Hippocampal formation (tissue), 2 donors: ENCODE data around the gene TNIK.
"Not testable (repeated sequence)": the region's sequence is repeated elsewhere in the genome, so short reads cannot be mapped to it uniquely, and the experiment has no call there.

Source experiments
- DNase-seq, 2 donors: peaks; one replicate each; lab custom pipeline; 2025; lab: John Stamatoyannopoulos, UW

The TNIK gene

DNA sequence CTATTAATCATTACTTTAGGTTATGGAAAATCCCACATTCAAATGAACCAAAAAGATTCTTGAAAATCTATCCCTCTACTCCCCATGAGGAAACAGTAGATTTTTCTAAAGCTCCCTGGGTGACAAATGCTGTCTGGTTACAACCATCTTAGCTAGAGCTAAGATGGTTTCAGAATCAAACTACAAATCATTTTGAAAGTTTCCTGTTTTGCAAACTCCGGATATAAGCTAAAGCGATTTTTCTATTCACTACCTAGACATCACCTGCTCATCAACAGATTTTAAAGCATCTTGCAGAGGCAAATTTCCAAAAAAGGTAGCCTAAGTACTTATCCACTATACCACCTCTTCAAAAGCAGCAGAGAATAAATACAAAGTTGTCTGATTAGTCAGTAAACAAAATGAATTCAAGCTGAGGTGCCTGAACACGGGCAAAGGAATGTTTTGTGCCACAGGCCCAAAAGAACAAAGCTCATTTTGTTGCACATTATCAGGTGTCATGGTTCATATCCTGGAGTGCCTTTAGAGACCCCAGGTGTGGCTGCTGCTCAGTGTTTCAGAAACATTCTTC, 204.9 kb downstream of the TNIK start:
- DNase-seq: no peak

DNA sequence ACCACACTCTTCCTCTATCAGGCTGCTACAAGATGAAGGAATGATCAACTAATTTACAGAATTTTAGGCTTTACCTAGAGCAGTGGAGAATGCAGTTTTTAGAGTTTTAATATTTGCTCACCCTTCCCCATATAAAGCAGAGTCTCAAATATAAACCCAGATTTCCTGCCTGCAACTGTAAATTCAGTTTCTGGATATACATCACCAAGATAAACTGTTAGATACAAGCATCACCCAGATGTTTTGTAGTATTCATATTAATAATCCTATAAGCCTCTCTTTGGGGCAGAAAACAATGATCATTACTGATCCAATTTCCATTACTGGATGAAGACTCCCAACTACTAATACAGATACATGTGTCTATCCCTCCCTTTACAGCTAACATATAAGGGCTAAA, 205.9 kb downstream of the TNIK start:
- DNase-seq: no peak

DNA sequence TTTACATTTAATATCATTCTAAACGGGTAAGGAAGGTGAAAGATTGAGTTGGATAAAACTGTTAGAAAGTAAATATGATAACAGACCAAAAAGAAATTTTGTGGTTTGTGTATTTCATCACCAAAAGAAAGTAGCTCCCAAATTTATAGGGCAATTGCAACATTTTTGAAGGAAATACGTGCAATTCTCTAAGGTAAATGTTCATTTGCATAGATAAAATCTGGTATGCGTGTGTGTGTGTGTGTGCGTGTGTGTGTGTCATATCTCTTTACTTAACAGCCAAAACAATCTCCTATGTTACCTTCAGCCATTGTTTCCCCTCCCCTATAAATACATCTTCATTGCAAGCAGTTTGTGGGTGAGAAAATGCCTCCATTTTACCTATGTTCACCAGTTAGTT, 208.4 kb downstream of the TNIK start:
- DNase-seq: no peak

GRCh38 chr3:171250444-171250843, 209.8 kb downstream of the TNIK start:
- DNase-seq: no peak

- DNase-seq: no peak
Observed at GRCh38 chr3:171249245-171249644, 211.0 kb downstream of the TNIK start.

- no peak for DNase-seq
Observed at GRCh38 chr3:171248426-171249111, 211.6 kb downstream of the TNIK start.

GRCh38 chr3:171245796-171246765, 214.1 kb downstream of the TNIK start:
- DNase-seq: no peak

DNA sequence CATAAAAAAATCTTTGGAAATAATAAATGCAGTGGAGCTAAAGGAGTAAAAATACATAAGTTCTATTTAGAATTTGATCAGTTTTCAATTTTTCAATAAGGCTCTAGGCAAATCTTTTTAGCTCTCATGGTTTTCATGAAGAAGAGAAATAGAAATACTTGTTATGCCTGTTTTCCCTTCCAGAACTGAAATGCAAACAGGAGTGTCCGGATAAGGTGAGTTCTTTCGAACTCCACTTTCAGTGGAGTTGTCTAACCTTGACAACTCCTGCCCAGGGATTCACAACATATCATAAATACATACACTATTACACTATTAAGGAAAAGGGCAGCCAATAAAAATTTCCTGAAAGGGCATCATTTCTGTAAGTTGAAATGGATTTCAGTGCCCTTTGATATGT, 217.3 kb downstream of the TNIK start:
- DNase-seq: no peak

DNA sequence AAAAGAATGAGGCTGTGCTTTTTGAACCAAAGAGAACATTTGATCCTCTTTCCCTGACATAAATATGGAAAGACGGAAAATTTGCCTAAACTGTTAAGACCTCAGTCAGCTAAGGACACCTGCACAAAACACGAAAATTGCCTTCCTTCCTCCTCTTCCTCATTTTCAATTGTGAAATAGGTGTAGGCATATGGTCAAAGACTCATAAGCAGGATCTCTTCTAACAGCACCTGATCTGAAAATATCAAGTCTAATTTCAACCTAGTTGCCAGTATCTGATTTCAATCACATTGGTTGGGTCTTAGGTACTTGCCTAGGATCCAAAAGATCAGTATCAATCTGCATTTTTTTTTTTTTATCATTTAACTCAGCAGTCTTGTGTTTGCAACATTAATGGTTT, 218.0 kb downstream of the TNIK start:
- no peak for DNase-seq

DNA sequence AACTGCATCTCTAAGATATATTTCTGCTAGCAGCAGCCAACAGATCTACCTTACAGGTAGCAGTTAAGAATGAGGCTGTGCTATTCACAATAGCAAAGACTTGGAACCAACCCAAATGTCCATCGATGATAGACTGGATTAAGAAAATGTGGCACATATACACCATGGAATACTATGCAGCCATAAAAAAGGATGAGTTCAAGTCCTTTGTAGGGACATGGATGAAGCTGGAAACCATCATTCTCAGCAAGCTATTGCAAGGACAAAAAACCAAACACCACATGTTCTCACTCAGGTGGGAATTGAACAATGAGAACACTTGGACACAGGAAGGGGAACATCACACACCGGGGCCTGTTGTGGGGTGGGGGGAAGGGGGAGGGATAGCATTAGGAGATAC, 218.6 kb downstream of the TNIK start:
- DNase-seq: not testable (repeated sequence)

DNA sequence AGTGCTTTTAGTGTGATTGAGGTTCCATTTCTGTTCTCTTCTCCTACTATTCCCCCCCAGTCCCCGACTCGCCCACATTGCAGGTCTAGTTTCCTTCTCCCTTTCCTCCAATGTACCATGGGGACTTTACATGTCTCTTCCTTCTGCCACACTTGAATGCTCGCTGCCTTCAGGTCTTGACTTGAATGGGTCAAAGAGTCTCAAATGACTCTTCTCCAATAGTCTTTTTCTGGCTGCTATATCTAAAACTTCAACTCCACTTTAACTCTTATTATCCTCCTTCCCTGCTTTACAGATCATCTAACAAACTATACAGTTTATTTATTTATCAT, 219.7 kb downstream of the TNIK start:
- DNase-seq: no peak

- DNase-seq: no peak
Observed at GRCh38 chr3:171239757-171240503, 220.3 kb downstream of the TNIK start.

DNA sequence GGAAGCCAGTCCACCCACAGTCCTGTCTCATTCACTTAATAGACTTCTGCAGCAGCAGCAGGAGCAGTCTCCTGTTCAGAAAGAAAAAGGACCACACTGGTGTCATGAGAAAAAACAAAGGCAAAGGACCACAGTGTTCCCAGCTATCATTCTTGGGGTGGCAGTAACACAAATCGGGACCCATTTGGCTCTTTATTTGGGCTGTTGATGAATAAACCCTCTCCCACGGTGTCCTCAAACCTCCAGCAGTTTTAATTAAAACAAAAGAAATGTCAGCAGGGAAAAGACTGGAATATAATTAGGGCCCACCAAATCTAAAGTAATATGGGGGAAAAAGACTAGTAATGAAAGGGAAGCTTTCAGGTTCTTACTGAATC, 223.2 kb downstream of the TNIK start:
- peak in 1 of 2 donors; percentile 67 for DNase-seq

DNA sequence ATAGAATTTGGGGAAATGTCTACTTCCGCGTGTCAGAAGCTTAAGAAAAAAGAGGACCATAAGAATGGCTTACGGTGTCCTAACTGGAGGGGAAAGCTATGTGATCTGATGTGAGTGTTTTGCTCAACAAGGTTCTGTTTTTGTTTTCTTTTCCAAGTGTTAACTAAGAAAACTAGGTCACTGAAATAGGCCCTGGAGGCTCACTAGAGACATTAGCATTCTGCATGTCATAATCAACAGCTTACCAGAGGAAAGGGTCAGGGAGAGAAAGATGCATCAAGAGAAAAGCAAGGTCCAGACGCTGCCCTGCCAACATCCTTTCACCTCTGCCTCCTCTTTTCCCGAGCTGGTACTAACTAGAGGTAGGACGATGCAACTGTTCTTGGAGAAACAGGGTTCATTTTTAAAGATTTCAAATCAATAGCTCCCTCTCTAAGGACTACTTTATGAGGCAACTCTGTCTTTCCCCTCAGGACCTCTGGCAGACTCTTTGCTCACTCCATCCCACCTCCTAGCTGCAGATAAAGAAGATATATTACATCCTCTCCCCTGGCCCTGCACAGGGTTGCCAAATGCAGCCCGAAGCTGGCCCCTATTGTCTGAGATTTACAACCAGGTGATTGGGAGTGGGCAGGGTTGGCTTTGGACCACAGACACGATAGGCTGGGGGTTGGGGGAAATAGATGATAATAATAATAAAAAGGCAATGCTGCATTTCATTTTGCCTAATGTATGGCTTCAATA, 223.8 kb downstream of the TNIK start:
- DNase-seq: no peak

DNA sequence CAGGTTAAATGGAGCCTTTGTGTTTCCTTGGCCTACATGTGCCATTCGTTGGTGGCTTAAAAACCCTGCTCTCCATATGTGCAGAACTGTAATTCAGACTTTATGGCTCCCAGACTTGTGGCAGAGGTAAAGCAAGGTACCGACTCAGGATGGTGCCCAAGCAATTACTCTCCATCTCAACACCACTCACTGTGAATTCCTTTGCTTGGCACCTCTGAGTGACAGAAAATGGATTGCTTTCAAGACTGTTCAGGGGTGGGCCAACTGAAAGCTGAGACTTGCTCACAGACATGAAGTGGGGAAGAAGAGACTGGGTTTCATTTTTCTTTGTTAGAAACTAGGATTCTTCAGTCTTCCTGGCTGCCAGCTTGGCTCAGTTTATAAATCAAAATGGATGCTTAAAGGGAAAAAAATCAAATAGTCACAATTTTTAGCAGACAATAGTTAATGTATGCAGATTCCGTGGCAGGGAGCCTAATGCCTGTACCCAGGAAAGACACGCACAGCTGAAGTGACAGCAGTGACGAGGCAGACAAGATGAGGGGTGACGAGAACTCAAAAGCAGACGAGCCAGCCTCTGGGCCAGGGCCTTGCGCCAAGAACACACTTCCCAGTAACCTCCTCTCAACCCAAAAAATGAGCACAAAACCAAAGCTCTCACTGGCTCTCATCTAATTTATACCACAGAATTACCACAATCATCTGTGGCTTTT, 225.8 kb downstream of the TNIK start:
- DNase-seq: peak in 1 of 2 donors; percentile 36

DNA sequence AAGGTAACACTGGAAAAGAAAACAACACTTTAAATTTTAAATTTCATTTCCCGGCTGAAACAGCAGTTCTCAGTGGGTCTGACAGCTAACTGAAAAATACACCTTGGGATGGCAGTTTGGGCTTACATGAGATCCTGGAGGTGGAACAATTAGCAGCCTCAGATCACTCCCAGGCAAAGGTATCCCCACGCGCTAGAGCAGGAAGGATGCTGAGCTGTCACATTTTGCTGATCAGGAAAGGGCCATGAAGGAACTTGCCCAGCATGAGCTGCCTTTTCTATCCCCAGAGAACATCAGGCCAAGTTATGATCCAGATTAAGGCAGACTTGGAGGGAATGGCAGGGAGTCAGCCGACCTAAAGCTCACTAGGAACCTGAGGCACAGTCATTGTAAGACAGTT, 228.8 kb downstream of the TNIK start:
- no peak for DNase-seq

GRCh38 chr3:171230865-171231264, 229.3 kb downstream of the TNIK start:
- no peak for DNase-seq

GRCh38 chr3:171229173-171229572, 231.0 kb downstream of the TNIK start:
- no peak for DNase-seq

DNA sequence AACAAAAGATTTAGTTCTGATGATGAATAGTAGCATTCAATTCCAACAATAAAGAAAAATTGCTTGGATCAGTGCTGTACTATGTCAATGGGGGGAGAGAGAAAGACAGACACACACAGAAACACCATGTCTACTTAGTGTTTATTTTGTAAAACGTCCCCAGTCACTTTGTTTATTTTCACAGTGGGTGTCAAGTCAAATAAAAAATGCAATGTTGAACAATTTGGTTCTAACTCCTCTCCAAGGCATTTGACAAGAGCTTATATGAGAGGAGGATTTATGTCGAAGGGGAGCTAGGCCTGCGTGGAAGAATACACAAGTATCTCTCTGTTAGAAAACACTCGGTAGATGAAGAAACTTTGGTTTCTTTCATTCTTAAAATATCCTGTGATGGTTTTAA, 232.0 kb downstream of the TNIK start:
- no peak for DNase-seq

GRCh38 chr3:171227828-171228227, 232.4 kb downstream of the TNIK start:
- no peak for DNase-seq

GRCh38 chr3:171227359-171227758, 232.8 kb downstream of the TNIK start:
- DNase-seq: no peak
